ENCODE results near the gene PRKAG3.

The PRKAG3 gene

DNA sequence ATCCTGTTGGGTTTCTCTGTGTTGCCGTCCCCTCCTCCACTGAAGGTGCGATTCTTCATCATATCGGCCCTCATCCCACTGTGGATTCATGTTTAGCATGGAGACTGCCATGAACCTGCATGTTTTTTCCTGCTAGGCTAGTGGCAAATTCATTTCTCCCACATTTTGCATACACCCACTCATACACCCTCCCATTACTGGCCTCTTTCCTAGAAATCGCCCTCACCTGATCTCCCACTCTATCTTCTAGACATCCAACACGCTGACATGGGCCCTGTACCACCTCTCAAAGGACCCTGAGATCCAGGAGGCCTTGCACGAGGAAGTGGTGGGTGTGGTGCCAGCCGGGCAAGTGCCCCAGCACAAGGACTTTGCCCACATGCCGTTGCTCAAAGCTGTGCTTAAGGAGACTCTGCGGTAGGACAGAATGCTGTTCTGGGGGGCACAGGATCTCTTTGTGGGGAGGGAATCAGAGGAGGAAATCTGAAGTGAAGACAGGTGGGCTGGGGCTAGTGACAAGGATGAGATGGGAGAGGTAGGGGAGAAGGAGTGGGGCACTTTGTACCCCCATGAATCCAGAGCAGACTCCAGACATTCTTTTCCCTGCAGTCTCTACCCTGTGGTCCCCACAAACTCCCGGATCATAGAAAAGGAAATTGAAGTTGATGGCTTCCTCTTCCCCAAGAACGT, 17.7 kb downstream of the PRKAG3 start:
- DNase-seq (ENCODE audit: low spot score), result no peak

DNA sequence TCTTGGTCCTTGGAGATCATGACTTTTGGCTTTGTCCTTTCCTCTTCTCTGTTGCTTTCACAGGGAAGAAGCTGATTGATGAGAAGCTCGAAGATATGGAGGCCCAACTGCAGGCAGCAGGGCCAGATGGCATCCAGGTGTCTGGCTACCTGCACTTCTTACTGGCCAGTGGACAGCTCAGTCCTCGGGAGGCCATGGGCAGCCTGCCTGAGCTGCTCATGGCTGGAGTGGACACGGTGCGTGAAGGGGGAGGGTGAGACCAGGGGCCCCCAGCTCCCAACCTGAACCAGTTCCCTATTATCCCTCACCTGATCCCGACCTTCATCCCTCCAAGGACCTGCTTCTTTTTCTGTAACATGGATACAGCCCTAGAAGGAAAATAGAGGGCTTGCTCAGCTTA, 18.7 kb downstream of the PRKAG3 start:
- DNase-seq (ENCODE audit: low spot score), result no peak

- DNase-seq (ENCODE audit: low spot score), result no peak
Observed at GRCh38 chr2:218812096-218812815, 19.3 kb downstream of the PRKAG3 start.

GRCh38 chr2:218811382-218811781, 20.2 kb downstream of the PRKAG3 start:
- no peak for DNase-seq (ENCODE audit: low spot score)

GRCh38 chr2:218810256-218810655, 21.3 kb downstream of the PRKAG3 start:
- DNase-seq (ENCODE audit: low spot score), result no peak

GRCh38 chr2:218809515-218809914, 22.1 kb downstream of the PRKAG3 start:
- DNase-seq (ENCODE audit: low spot score), result no peak

DNA sequence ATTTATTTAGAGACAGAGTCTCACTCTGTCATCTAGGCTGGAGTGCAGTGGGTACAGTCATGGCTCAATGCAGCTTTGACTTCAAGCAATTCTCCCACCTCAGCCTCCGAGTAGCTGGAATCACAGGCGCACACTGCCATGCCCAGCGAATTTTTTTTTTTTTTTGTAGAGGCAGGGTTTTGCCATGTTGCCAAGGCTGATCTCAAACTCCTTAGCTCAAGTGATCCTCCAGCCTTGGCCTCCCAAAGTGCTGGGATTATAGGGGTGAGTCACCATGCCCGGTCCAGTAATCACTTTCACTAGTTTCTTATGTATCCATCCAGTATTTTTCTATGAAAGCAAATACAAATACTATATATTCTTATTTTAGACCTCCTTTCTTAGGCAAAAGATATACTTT, 24.0 kb downstream of the PRKAG3 start:
- DNase-seq (ENCODE audit: low spot score), result no peak

DNA sequence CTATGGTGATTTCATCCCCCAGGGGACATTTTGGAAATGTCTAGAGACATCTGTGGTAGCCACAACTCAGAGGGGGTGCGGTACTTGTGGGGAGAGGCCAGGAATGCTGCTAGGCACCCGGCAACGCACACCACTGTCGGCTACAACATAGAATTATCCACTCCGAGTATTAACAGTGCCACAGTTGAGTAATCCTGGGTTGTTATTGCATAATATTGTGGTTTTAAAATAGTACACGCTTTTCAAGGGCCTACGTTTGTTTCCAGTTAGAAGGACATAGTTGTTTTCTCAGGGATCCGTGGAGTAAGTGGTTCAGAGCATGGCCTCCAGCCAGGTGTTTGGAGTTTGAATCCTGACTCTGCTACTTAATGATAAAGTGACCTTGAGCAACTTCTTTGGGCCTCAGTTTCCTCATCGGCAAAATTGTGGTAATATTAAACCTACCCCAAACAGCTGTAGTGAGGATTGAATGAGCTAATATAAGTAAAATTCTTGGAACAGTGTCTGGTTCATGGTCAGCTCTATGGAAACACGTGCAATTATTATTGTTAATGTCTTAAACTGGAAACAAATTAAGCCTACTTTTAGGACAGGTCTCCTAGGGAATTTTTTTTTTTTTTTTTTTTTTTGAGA, 25.1 kb downstream of the PRKAG3 start:
- peak; percentile 23 for DNase-seq (ENCODE audit: low spot score)

DNA sequence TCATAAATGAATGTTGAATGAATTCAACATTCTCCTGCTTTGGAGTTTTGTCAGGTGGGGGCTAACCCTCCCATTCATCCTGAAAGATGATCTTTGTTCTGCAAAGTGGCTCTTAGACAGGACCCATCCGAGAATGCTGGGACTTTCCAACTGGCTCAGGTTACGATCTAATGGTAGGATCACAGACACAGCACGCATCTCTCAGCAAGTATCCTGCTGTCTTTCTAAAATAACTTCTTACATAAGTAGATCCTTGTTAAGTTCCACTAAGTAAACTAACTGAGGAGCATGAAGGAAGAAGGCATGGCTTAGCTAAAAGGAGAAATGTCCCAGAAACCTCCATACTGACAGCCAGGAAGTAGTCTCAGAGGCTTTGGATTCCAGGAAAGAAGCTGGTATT, 26.0 kb downstream of the PRKAG3 start:
- no peak for DNase-seq (ENCODE audit: low spot score)

DNA sequence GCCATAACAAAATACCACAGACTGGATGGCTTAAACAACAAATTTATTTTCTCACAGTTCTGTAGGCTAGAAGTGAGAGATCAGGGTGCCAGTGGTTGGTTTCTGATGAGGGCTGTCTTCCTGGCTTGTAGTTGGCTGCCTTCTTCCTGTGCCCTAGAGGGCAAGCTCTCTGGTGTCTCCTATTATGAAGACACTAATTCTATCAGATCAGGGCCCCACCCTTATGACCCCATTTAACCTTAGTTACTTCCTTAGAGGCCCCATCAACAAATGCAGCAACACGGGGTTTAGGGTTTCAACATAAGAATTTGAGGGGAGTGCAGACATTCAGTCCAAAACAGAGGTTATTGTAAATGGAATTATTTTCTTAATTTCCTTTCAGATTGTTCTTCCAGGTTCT, 26.8 kb downstream of the PRKAG3 start:
- DNase-seq (ENCODE audit: low spot score), result no peak

DNA sequence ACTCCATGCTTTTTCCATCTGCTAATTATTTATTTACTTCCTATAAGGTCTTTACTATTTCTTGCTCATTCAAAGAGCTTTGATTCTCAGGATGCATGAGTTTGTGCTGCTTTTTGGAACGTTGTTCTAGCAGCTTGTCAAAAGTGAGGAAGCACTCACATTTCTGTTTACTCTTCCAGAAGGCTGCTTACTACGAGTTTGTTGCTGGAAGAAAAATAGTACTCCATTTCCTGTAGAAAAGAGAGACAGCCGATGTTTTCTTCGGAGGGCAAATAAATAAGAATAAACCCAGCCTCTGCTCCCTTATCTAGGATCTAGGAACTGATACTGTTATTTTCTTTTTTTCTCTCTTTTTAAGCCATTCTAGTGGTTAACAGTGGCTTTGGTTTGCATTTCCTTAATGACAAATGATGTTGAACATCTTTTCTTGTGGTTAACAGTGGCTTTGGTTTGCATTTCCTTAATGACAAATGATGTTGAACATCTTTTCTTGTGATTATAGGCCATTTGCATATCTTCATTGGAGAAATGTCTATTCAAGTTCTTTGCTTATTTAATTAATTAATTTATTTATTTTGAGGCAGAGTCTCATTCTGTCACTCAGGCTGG, 29.1 kb downstream of the PRKAG3 start:
- no peak for DNase-seq (ENCODE audit: low spot score)

GRCh38 chr2:218799990-218800389, 31.6 kb downstream of the PRKAG3 start:
- DNase-seq (ENCODE audit: low spot score), result no peak

DNA sequence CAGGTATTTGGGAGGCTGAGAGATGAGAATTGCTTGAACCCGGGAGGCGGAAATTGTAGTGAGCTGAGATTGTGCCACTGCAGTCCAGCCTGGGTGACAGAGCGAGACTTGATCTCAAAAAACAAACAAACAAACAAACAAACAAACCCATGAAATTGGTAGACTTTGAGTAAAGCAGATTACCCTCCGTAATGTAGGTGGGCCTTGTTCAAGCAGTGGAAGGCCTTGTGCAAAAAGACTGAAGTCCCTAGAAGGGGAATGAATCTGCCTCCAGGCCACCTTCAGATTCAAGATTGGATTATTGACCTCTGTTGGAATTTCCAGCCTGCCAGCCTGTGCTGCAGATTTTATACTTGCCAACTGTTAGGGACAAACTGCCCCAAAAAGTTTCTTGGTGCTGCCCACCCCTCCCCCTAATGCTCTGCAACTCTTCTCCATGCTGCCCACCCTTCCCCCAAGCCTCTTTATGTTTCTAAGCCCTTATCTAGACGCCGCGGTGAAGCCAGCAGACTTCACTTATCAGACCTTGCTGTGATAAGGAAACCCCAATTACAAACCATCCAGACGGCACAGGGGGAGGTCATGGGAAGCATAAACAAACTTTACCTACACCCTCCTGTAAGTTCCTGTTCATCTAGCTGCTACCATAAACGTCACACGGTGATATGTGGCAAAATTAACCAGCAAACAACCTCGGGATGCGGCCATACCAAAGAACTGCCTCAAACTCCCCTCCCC, 32.7 kb downstream of the PRKAG3 start:
- DNase-seq (ENCODE audit: low spot score), result no peak

DNA sequence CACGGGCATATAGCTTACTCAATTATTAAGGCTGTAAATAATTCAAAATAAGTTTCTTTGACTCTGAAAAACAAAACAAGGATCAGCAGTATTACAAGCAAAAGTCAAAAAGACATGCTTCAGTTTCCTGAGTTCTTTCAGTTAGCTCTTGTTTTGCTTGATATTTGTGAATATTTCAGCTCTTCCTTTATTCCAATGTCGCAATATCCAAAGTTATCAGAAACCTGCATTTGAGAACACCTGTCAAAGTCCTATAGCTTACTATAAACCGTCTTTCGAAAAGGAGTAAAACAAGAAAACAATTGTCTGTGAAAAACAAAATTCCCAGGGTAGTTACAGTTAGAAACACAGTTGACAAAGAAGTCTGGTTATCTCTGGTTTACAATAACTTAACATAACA, 34.9 kb downstream of the PRKAG3 start:
- no peak for DNase-seq (ENCODE audit: low spot score)

DNA sequence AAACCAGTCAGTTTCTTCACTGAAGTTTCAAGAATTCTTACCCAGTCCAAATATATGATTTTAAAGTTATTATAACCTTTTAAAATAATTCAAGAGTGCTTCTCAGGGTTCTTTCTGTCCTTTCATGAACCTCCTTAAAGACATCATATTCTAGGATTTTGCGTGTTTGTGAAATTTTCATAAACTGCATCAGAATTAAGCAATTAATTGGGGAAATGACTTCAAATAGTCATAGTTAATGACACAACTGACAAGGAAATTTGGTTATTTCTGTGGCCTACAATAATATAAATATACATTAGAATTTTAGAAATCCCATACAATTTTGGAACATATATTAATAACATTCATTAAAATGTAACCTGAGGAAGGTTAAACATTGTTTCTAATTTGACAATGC, 39.2 kb downstream of the PRKAG3 start:
- no peak for DNase-seq (ENCODE audit: low spot score)

GRCh38 chr2:218788529-218789255, 42.9 kb downstream of the PRKAG3 start:
- DNase-seq (ENCODE audit: low spot score), result no peak

DNA sequence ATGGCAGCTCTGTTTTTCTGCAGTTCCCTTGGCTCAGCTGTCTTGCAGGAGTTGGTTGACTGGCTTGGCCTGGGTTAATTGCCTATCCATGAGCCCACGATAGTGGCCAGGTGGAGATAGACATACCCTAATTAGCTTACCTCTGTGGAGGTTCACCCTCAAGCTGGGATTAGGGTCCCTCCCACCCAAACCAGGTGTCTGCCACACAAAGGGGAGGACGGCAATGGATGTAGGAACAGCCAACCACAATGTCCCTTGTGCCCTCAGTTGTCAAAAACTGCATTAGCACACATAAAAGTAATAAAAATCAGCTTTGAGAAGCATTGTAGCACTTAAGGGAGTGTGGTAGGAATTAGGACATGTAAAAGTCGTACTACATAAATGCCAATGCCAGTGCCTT, 45.5 kb downstream of the PRKAG3 start:
- DNase-seq (ENCODE audit: low spot score), result no peak

DNA sequence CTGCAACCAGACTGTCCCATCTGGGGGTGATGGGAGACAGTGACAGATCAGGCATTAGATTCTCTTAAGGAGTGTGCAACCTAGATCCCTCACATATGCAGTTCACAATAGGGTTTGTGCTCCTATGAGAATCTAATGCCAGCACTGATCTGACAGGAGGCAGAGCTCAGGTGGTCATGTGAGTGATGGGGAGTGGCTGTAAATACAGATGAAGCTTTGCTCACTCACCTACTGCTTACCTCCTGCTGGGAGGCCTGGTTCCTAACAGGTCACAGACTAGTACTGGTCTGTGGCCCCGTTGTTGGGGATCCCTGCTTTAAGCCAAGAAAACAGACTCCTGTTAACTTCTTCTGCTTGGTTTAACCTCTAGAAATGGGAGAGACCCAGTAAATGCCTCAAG, 46.5 kb downstream of the PRKAG3 start:
- DNase-seq (ENCODE audit: low spot score), result no peak

DNA sequence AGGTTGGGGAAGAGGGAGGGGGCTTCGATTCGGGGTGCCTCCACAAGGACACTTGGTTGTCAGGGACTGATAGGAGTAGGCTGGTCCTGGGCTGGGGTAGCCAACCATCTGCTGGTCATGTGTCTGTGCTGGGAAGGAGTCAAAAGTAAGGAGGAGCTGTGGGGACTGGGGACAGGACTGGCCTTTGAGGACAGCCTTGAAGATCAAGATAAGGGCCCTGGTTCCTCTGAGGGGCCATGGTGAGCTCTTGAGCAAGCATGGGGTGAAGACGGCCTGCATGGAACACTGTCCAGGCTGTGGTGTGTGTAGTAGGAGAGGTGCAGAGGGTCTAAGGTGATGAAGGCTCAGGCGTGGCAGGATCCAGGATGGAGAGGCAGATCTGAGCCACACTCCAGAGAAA, 47.9 kb downstream of the PRKAG3 start:
- DNase-seq (ENCODE audit: low spot score), result peak; percentile 19

- no peak for DNase-seq (ENCODE audit: low spot score)
Observed at GRCh38 chr2:218782528-218782844, 49.1 kb downstream of the PRKAG3 start.

GRCh38 chr2:218781691-218782527, 49.7 kb downstream of the PRKAG3 start, which contains the start of gene CYP27A1:
Gene CYP27A1 (plus strand): TSS chr2:218782147. CDS start chr2:218782183, 36 bp downstream.
- DNase-seq (ENCODE audit: low spot score), result peak; percentile 78

Data from globus pallidus (tissue), 1 donor.